HG03108 (cell line): ENCODE measurements around the gene FCF1.

ENCODE experiments used
- ATAC-seq: cut with Tn5 transposase; IDR thresholded peaks from one replicate; pipeline ENCODE4 v1.9.1; 2021; ENCODE audit warnings: moderate library complexity; ENCODE audit not compliant: unreplicated experiment

The FCF1 gene

DNA sequence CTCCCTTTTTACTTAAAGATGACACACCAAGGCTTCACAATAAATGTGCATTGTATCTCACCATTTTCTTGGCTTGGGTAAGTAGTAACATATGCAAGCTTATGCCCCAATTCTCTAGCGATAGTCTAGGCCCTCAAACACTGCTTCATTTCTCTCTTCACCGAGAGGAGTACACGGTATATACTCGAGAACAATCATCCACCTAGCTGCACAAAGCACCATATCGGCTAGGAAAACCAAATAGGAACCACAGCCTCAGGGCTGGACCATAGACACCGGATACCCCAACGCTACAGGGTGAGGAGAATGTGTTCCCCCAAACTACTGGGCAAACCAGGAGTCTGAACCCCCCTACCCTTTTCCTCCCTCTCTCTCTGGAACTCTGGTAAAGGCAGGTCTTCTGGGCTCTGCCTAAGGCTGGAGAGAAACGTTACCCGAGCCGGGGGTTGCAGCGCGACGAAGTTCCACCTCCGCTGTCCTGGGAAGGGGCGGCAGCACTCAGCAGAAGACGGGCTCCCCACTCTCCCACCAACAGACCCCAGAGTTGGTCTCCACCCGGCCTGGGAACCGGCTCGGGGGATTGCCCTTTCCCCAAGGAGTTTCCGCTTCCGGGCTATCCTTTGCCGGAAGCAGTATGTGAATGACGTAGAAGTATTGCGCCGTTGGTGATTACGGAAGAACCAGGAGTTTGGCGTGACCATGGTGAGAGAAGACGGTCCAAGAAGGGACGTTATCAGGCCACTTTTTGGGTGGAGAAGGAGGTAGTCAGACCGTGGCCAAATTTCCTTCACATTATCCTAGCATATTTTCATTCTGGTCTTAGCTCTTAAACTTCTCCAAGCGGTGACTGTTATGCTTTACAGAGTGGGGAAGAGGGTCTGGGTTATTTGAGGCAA, at the start of gene FCF1, which contains the start of gene AREL1:
Gene FCF1 (plus strand): TSS at position 646 of the 896 bp plus-strand sequence. CDS start 54 bp downstream, at position 700.
Gene AREL1 (minus strand): TSS at position 582 of the 896 bp plus-strand sequence. CDS start 27,465 bp downstream, outside the sequence.
- ATAC-seq = peak; percentile 92

GRCh38 chr14:74663884-74664283, 49.1 kb upstream of the FCF1 start:
- no peak for ATAC-seq

GRCh38 chr14:74664717-74665116, 48.2 kb upstream of the FCF1 start:
- no peak for ATAC-seq

GRCh38 chr14:74667758-74668157, 45.2 kb upstream of the FCF1 start:
- ATAC-seq = no peak

- no peak for ATAC-seq
Measured at GRCh38 chr14:74669256-74669655, 43.7 kb upstream of the FCF1 start.

GRCh38 chr14:74669846-74670245, 43.1 kb upstream of the FCF1 start:
- no peak for ATAC-seq

DNA sequence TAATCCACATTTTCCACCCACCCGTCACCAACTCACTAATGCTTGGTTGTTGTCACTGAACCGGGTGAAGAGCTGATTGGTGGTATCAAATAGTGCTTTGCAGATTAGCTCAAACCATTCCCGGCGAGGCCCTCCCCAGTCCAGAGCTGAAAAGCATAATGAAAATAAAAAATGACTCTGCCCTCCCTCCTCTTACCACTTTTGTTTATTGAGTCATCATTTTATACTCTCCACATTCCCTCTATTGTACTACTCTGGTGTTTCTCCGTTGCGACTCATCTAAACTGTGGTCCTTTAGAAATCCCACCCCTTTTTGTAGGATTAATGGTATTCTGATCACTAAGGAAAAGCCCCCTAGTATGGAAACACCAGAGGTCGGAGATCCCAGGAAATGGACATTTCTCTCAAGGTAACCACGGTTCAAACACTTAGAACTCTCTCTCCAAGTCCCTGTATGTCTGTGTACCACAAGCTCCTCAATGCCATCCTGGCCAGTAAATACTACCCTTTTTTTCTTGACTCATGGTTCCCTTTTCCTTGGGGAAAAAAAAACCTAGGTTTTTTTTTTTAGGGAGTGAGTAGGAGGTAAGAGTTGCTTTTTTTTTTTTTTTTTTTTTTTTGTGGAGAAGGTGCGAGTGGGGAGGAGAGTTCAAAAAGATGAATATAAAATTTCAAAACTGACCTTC, 42.1 kb upstream of the FCF1 start:
- no peak for ATAC-seq

GRCh38 chr14:74671789-74672188, 41.2 kb upstream of the FCF1 start:
- no peak for ATAC-seq

DNA sequence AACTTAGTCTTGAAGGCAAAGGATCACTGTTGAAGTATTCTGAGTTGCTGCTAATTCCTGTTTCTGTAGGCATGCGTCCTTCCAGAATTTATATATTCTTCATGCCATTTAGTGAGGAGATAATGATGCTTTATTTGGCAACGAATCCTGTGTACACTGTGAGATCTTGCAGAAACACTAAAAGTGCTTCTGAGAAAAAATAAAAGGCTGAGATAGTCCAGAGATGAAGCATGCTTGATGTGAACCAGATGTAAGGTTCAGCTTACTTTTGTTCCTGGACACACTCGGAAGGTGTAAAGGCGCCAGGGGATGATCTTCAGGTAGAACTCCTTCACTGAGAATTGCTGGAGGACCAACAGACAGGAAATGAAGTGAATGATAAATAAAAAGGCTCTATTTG, 39.2 kb upstream of the FCF1 start:
- ATAC-seq = no peak

DNA sequence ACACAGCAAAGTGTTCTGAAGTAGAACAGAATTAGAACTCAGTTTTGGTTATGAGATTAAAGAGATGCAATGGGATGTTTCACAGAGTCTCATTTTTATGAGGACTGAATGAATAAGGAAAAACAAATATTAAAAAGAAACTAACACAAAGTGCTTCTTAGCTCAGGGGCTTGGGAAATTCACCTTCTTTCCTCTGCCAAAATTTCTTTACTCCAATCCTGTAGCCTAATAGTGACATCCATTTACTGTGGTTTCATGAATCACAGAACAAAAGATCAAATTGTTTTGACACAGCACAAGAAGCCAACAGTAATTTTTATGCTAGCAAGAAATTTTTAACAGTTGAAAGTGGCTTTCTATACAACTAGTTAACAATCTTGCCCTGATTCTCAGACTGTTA, 37.7 kb upstream of the FCF1 start:
- ATAC-seq = no peak

DNA sequence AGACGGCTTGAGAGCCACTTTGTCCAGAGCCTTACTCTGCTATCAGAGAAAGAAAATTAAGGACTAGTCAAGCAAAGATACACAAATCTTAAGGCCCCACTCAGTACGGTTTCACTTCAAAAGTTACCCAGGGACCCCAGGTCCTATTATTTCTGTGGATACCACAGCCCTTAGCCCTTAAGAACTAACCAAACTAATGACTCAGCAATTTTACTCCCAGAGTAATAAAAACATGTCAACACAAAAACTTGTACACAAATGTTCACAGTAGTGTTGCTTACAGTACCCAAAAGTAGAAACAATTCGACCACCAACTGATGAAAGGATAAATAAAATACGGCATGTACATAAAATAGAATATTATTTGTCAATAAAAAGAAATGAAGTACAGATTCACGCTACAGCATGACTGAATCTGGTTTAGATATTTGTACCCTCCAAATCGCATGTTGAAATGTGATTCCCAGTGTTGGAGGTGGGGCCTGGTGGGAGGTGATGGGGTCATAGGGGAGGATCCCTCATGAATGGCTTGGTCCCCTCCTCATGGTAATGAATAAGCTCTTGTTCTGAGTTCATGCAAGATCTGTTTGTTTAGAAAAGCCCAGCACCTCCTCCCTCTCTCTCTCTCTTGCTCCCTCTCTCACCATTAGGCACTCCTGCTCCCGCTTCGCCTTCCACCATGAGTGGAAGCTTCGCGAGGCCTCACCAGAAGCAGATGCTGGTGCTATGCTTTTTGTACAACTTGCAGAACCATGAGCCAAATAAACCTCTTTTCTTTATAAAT, 30.6 kb upstream of the FCF1 start:
- ATAC-seq = no peak

DNA sequence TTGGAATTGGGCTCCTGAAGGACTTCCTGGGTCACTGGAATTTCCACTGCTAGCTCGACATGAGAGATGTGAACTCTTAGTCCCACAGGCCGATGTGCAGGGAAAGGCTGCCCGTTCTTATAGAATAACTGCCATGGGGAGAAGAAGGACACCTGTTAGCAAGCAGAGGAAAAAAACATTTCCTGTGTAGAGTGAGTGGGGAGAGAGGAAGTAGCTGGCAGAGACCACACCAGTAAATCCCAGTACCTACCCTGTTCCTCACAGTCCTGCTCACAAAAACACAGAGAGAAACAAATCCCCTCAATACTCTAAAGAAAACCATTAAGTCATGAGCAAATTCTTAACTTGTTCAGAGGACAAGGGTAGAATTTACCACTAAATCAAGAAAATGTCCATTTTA, 29.5 kb upstream of the FCF1 start:
- ATAC-seq = no peak

- no peak for ATAC-seq
Measured at GRCh38 chr14:74684434-74684833, 28.5 kb upstream of the FCF1 start.

- ATAC-seq = no peak
Measured at GRCh38 chr14:74685056-74685455, 27.9 kb upstream of the FCF1 start.

GRCh38 chr14:74685921-74686678, 26.8 kb upstream of the FCF1 start:
- ATAC-seq = no peak

GRCh38 chr14:74691456-74691855, 21.5 kb upstream of the FCF1 start:
- no peak for ATAC-seq

DNA sequence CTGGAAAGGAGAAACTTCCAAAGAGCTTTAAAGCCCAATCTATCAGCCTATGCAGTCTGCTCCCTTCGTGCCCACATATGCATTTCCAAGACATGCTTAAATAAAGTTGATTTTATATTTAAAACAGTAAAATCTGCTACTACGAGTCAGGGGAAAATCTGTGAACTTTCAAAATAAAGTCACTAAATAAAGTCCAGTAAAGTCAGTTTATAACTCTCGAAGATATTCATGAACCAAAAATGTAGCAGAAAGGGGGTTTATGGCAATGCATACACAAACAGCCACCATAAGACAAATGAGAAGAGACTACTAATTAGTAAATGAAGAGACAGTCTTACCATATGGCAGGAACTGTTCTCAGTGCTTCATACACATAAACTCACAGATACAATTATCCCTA, 19.8 kb upstream of the FCF1 start:
- no peak for ATAC-seq

DNA sequence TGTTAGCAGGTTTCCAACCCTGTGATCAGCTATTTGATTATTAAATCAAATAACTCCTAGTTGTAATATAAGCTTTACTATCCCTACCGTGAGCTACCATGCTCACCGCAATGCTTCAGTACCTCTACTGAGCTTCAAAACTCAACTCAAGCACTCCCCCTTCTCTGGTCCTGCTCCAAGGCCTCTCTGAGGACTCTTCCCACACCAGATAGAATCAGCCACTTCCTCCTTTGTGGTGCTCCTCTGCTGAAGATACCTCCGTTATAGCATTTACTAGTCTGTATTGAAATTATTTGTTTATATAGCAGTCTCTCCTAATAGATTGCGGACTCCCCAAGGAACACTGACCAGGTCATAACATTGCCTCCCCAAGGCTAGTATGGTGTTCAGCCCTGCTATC, 17.5 kb upstream of the FCF1 start:
- no peak for ATAC-seq

- no peak for ATAC-seq
Measured at GRCh38 chr14:74697011-74697410, 15.9 kb upstream of the FCF1 start.

DNA sequence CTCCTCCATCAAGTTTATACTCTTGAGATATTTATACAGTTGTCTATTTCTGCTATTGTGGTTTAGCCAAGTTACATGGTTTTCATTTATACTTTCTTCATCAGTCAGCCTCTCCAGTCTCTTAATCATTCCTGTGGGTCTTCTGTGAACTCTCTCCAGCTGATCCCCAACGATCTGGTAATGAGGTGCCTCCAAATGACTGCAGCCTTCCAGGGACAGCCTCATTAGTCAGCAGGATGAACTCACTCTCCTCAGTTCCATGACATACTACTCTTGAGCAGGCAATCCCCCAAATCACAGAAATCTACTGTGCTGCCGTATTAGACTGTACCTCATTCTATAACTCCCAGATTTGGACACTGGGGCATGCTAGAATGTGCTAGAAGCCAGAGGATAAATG, 15.4 kb upstream of the FCF1 start:
- no peak for ATAC-seq

GRCh38 chr14:74697976-74698375, 15.0 kb upstream of the FCF1 start:
- no peak for ATAC-seq
